ENCODE data around the gene CDKN1B.

DNA sequence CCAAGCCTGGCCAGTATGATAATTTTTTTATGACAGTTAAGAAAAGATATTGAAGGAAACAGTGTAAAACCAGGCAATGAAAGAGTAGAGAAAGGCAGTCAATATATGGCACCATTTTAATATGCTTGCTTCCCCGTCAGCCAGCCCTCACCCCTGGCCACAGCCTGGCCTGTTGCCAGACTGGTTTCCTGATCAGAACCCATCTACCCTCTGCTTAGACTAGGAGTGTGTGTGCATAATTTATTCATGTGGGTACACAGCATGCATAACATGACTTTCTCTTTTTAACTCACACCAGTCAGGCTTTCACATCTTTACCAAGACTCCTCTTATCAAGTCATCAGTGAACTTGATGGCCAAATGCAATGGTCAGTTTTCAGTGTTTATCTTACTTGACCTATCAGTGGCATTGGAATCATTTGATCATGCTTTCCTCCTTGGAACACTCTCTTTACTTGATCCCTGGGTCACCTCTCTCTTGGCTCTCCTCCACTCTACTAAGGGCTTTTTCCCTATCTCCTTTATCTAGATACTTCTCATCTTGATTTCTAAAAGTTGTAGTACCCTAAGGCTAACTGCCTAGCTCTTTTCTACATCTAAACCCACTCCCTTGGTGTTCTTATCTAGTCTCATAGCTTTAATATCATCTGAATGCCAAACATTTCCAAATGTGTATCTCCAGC is 11.2 kb upstream of the CDKN1B start:
- TF ChIP-seq CTCF (IDR thresholded peaks at IDR 0.05) = no peak
- no peak for TF ChIP-seq POLR2A (IDR thresholded peaks at IDR 0.05)

Measured in adrenal gland (tissue), 5 donors.